Activated naive CD8-positive, alpha-beta T cell treated with anti-CD3 and anti-CD28 coated beads for 36 hours (primary cell): ENCODE measurements around the gene ADAMTS13. TPM values are rescaled to one million over a fixed set of nuclear protein-coding genes. Genes with fewer than 3 reads are reported as not detected.

Source experiments
- DNase-seq: peaks from one replicate; pipeline ENCODE4 v3.0.0; 2021
- H3K27ac Mint-ChIP-seq: one replicate; pipeline ENCODE4 v1.8.0; 2022; ENCODE audit warnings: mild to moderate bottlenecking, moderate library complexity, mixed read lengths
- H3K27me3 Mint-ChIP-seq: one replicate; pipeline ENCODE4 v1.8.0; 2022; ENCODE audit warnings: mild to moderate bottlenecking, mixed read lengths
- H3K36me3 Mint-ChIP-seq: one replicate; pipeline ENCODE4 v1.8.0; 2021; ENCODE audit warnings: mild to moderate bottlenecking, mixed read lengths
- H3K4me1 Mint-ChIP-seq: one replicate; pipeline ENCODE4 v1.8.0; 2021; ENCODE audit warnings: mixed read lengths
- H3K4me3 Mint-ChIP-seq: one replicate; pipeline ENCODE4 v1.8.0; 2022; ENCODE audit warnings: mild to moderate bottlenecking, moderate library complexity, mixed read lengths
- H3K9me3 Mint-ChIP-seq: one replicate; pipeline ENCODE4 v1.8.0; 2022; ENCODE audit warnings: mixed read lengths
- total RNA-seq, 2 experiments: library from RNA; stranded (reverse); gene quantifications; one replicate each; pipeline ENCODE4 v1.2.3, GENCODE V29; 2021

ADAMTS13 gene
- total RNA-seq, 2 experiments from 2014 or later = 1.0 to 1.5 TPM

- Mint-ChIP-seq H3K27ac (peak overlapping the region; percentile 34), H3K27me3 (no peaks in the 10 kb centered on the region), H3K4me1 (peaks cover 15% of the 10 kb centered on the region), H3K4me3 (no peak overlapping the region), H3K36me3 (peaks cover 18% of the 10 kb centered on the region), H3K9me3 (no peaks in the 10 kb centered on the region)
- peak; percentile 61 for DNase-seq
These were observed 18.3 kb upstream of the ADAMTS13 start for GRCh38 chr9:133403766-133404453.

GRCh38 chr9:133404454-133405002 lies 17.6 kb upstream of the ADAMTS13 start:
- Mint-ChIP-seq H3K27ac (no peak overlapping the region), H3K9me3 (no peaks in the 10 kb centered on the region), H3K4me1 (peaks cover 15% of the 10 kb centered on the region), H3K36me3 (peaks cover 18% of the 10 kb centered on the region), H3K4me3 (no peak overlapping the region), H3K27me3 (no peaks in the 10 kb centered on the region)
- DNase-seq = no peak

GRCh38 chr9:133405508-133406438 lies 16.4 kb upstream of the ADAMTS13 start:
- H3K4me1 Mint-ChIP-seq = peaks cover 15% of the 10 kb centered on the region
- peaks cover 21% of the 10 kb centered on the region for H3K36me3 Mint-ChIP-seq
- peak overlapping the region; percentile 11 for H3K27ac Mint-ChIP-seq

GRCh38 chr9:133406480-133407307 lies 15.5 kb upstream of the ADAMTS13 start:
- peak; percentile 84 for DNase-seq
- no peak overlapping the region for H3K4me3 Mint-ChIP-seq
- H3K27me3 Mint-ChIP-seq = no peaks in the 10 kb centered on the region
- H3K27ac Mint-ChIP-seq = peak overlapping the region; percentile 16
- peaks cover 25% of the 10 kb centered on the region for H3K36me3 Mint-ChIP-seq
- no peaks in the 10 kb centered on the region for H3K9me3 Mint-ChIP-seq
- H3K4me1 Mint-ChIP-seq = peaks cover 15% of the 10 kb centered on the region

More at GRCh38 chr9:133405508-133406438, 16.4 kb upstream of the ADAMTS13 start:
- DNase-seq = no peak
- H3K9me3 Mint-ChIP-seq = no peaks in the 10 kb centered on the region
- H3K27me3 Mint-ChIP-seq = no peaks in the 10 kb centered on the region
- no peak overlapping the region for H3K4me3 Mint-ChIP-seq

GRCh38 chr9:133408042-133408441 lies 14.1 kb upstream of the ADAMTS13 start:
- H3K4me3 Mint-ChIP-seq = no peak overlapping the region
- peaks cover 31% of the 10 kb centered on the region for H3K36me3 Mint-ChIP-seq
- no peak overlapping the region for H3K27ac Mint-ChIP-seq
- no peaks in the 10 kb centered on the region for H3K9me3 Mint-ChIP-seq
- H3K4me1 Mint-ChIP-seq = peaks cover 15% of the 10 kb centered on the region
- H3K27me3 Mint-ChIP-seq = no peaks in the 10 kb centered on the region
- DNase-seq = no peak

- no peaks in the 10 kb centered on the region for H3K27me3 Mint-ChIP-seq
These were observed 7.0 kb upstream of the ADAMTS13 start for GRCh38 chr9:133415170-133415569.

DNA sequence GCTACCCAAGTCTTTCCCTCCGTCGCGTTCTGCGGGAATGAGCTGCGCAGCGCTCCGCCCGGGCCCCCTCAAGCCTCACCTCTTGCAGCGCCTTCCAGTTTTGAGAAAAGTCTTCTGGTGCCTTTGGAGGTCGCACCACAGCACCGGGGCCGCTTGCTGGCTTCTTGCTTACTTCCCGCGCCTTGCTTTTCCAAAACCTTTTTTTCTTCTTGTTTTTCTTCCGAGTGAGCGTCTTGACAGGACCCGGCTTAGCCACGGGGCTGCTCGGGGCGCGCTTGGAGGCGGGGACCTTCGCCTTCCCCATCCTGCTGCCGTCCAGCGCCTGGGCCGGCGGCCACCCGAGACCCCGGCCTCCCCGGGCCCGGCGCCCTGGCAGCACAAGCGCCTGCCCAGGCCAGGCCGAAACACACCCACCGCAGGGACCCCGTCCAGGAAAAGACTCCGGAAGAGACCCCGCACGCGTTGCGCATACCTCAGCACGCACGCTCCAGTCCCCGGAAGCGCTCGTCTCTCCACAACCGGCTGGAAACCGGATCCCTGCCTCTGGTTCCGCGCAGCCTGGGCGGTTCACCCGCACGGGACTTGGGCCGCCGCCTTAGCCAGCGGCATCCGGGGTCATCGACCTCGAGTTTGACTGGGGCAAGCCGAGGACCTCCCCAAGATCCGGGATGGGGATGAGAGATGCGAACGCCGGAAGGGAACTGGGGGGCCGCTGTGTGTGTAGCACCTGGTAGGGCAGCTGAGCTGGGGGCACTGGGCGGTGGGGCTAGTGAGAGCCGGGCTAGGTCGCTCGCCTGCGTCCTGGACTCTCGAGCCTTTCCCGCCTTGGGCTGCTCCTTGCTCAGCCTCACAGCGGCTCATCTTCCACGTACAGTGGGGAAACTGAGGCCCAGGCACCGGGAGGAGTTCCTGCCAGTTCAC lies 4.4 kb upstream of the ADAMTS13 start, which contains the start of gene REXO4:
Gene REXO4 (minus strand): TSS at position 470 of the 921 bp plus-strand sequence. CDS start 166 bp downstream, at position 304.
- no peaks in the 10 kb centered on the region for H3K27me3 Mint-ChIP-seq
- H3K36me3 Mint-ChIP-seq = peaks cover 31% of the 10 kb centered on the region
- peak within 1 kb of the TSS; percentile 96 for H3K4me3 Mint-ChIP-seq
- H3K27ac Mint-ChIP-seq = peak within 1 kb of the TSS; percentile 89
- peaks cover 48% of the 10 kb centered on the region for H3K4me1 Mint-ChIP-seq
- DNase-seq = peak; percentile 93
- no peaks in the 10 kb centered on the region for H3K9me3 Mint-ChIP-seq

More at GRCh38 chr9:133415170-133415569, 7.0 kb upstream of the ADAMTS13 start:
- Mint-ChIP-seq H3K4me1 (peaks cover 34% of the 10 kb centered on the region), H3K9me3 (no peaks in the 10 kb centered on the region), H3K4me3 (peak overlapping the region; percentile 96), H3K27ac (peak overlapping the region; percentile 6), H3K36me3 (peaks cover 41% of the 10 kb centered on the region)
- no peak for DNase-seq

DNA sequence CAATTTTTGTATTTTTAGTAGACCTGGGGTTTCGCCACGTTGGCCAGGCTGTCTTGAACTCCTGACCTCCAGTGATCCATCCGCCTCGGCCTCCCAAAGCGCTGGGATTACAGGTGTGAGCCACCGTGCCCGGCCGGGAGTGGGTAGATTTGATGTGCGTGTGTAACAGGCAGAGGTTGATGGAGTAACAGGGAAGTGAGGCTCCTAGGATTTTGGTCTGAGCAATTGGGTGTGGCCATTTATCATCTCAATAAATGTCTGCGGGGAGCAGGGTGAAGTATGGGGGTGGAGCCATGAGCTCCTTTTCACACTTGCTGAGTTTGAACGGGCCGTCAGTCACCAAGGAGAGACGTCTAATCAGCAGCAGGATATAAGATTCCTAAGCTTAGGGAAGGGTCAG lies 3.2 kb upstream of the ADAMTS13 start:
- DNase-seq = no peak
- H3K27ac Mint-ChIP-seq = peak overlapping the region; percentile 87
- H3K9me3 Mint-ChIP-seq = no peaks in the 10 kb centered on the region
- H3K4me3 Mint-ChIP-seq = peak overlapping the region; percentile 96
- no peaks in the 10 kb centered on the region for H3K27me3 Mint-ChIP-seq
- peaks cover 29% of the 10 kb centered on the region for H3K36me3 Mint-ChIP-seq
- H3K4me1 Mint-ChIP-seq = peaks cover 47% of the 10 kb centered on the region

DNA sequence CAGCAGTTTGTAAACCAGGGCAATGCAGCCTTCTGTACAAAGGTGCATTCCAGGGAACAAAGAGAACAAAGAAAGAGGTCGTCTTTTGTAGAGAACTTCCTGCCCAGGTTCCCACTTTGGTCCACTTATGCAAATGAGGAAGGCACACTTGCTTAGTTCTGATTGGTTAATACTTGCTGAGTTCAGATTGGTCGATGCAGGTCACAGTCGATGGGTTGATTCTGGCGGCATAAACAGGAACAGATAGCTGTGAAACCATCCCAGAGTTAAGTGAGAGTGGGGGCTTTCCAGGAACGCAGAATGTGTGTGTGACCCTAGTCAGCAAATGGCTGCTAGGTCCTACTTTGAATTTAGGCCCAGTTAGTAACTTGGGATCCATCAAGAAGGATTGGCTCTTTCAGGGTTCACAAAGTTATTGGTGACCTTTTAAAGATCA lies 1.8 kb upstream of the ADAMTS13 start:
- Mint-ChIP-seq H3K27ac (peak overlapping the region; percentile 65), H3K27me3 (peaks cover 4% of the 10 kb centered on the region), H3K4me1 (peaks cover 38% of the 10 kb centered on the region), H3K36me3 (peaks cover 22% of the 10 kb centered on the region), H3K9me3 (no peaks in the 10 kb centered on the region), H3K4me3 (no peak overlapping the region)
- DNase-seq = peak; percentile 14

- H3K27me3 Mint-ChIP-seq = peaks cover 30% of the 10 kb centered on the region
- peaks cover 25% of the 10 kb centered on the region for H3K4me1 Mint-ChIP-seq
- H3K9me3 Mint-ChIP-seq = no peaks in the 10 kb centered on the region
- H3K36me3 Mint-ChIP-seq = peaks cover 2% of the 10 kb centered on the region
- DNase-seq = no peak
- no peak overlapping the region for H3K4me3 Mint-ChIP-seq
- no peak overlapping the region for H3K27ac Mint-ChIP-seq
These were observed 1.0 kb downstream of the ADAMTS13 start for GRCh38 chr9:133423216-133423615.

DNA sequence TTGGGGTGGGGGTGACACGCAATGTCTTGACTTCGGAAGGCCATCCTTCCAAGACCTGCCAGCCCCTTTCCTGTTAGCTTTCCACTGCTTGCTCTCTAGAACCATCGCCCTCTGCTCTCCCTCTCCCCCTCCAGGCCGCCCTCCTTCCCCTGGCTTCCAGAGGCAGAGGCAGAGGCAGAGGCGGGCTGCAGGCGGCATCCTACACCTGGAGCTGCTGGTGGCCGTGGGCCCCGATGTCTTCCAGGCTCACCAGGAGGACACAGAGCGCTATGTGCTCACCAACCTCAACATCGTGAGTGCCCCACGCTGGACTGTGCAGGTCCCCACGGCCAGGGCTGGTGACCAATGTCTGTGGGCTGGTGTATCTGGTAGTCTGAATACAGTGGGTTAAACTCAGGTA lies 2.0 kb downstream of the ADAMTS13 start:
- no peaks in the 10 kb centered on the region for H3K36me3 Mint-ChIP-seq
- H3K4me3 Mint-ChIP-seq = no peak overlapping the region
- DNase-seq = no peak
- peaks cover 35% of the 10 kb centered on the region for H3K27me3 Mint-ChIP-seq
- H3K4me1 Mint-ChIP-seq = peaks cover 19% of the 10 kb centered on the region
- H3K9me3 Mint-ChIP-seq = no peaks in the 10 kb centered on the region
- no peak overlapping the region for H3K27ac Mint-ChIP-seq

- no peak overlapping the region for H3K27ac Mint-ChIP-seq
- DNase-seq = no peak
- H3K4me3 Mint-ChIP-seq = no peak overlapping the region
- H3K27me3 Mint-ChIP-seq = peaks cover 42% of the 10 kb centered on the region
- H3K36me3 Mint-ChIP-seq = no peaks in the 10 kb centered on the region
- peaks cover 16% of the 10 kb centered on the region for H3K4me1 Mint-ChIP-seq
- H3K9me3 Mint-ChIP-seq = no peaks in the 10 kb centered on the region
These were observed 3.0 kb downstream of the ADAMTS13 start for GRCh38 chr9:133425049-133425632.

DNA sequence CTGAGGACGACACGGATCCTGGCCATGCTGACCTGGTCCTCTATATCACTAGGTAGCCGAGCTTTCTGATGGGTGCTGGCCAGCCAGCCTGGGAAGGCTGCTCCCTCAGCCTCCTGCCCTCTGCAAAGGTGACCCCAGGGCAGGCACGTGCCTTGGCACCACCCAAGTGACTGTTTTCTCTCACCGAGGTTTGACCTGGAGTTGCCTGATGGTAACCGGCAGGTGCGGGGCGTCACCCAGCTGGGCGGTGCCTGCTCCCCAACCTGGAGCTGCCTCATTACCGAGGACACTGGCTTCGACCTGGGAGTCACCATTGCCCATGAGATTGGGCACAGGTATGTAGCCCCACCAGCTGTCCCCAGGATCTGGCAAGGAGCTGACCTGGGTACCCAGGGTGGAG lies 3.8 kb downstream of the ADAMTS13 start:
- Mint-ChIP-seq H3K4me3 (no peak overlapping the region), H3K4me1 (peaks cover 9% of the 10 kb centered on the region), H3K9me3 (no peaks in the 10 kb centered on the region), H3K27me3 (peaks cover 45% of the 10 kb centered on the region), H3K36me3 (no peaks in the 10 kb centered on the region), H3K27ac (no peak overlapping the region)
- no peak for DNase-seq
